ENCODE data around the gene ESPNL. TPM values are rescaled to one million over a fixed set of nuclear protein-coding genes. Genes with fewer than 3 reads are reported as not detected.

The ESPNL gene
- total RNA-seq, 2 donors from 2014 or later = 0.15 to 0.86 TPM

DNA sequence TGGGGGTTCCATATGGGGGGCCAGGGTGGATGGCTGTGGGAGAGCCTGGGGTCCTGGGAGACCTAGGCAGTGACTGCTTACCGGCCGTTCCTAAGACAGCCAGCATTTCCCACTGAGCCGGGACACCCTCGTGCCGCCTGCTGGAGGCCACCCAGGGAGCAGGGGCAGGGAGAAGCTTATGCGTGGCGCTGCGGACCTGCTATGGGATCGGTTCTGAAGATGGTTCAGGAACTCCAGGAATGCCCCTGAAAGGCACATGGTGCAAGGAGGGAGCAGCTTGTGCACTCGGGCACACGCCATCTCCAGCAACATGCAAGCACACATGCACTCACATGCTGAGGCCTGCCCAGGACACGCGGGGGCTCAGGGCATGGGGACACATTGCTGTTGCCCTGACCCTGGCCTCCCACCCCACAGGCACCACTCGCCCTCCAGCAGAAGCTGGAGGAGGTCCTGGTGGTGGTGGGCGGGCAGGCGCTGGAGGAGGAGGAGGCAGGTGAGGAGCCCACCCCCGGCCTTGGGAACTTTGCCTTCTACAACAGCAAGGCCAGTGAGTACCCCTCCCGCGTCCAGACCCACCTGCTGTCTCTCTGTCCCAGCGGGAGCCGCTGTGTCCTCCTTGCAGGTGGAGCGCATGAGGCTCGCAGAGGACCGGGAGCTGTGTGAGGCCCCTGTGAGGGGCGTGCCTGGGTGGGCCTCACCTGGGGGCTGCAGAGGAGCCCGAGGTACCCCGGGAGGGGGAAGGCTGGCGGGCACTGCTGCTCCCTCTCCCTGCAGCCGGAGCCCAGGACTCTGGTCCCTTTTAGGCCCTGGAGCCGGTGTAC lies 42.5 kb downstream of the ESPNL start:
- Histone ChIP-seq H3K27ac (ENCODE audit: low read depth, low read length) (no peak overlapping the region), H3K36me3 (ENCODE audit: control insufficient read depth, insufficient read depth, low read length) (no peaks in the 10 kb centered on the region), H3K4me3 (ENCODE audit: low read length) (no peak overlapping the region), H3K9ac (ENCODE audit: extremely low read depth, low read length, poor library complexity, severe bottlenecking) (no peak overlapping the region), H3K4me1 (ENCODE audit: control insufficient read depth, insufficient read depth, low read length) (no peaks in the 10 kb centered on the region), H3K9me3 (ENCODE audit: control insufficient read depth, low read length) (no peaks in the 10 kb centered on the region), H3K27me3 (ENCODE audit: control insufficient read depth, insufficient read depth, low read length, poor library complexity, severe bottlenecking) (no peaks in the 10 kb centered on the region)
- H3K27me3 Mint-ChIP-seq (ENCODE audit: insufficient read depth) = no peaks in the 10 kb centered on the region
- no peak overlapping the region for H3K4me3 Mint-ChIP-seq
- no peaks in the 10 kb centered on the region for H3K9me3 Mint-ChIP-seq
- no peak overlapping the region for H3K27ac Mint-ChIP-seq
- WGBS, 2 experiments (ENCODE audit: insufficient coverage in 1 of 2, insufficient read length in 1 of 2) = 89 to 90% methylated on average over 16 to 30 of the region's 30 CpGs
- H3K36me3 Mint-ChIP-seq (ENCODE audit: low read depth) = no peaks in the 10 kb centered on the region
- no peaks in the 10 kb centered on the region for H3K4me1 Mint-ChIP-seq
- TF ChIP-seq, protein P1, sequence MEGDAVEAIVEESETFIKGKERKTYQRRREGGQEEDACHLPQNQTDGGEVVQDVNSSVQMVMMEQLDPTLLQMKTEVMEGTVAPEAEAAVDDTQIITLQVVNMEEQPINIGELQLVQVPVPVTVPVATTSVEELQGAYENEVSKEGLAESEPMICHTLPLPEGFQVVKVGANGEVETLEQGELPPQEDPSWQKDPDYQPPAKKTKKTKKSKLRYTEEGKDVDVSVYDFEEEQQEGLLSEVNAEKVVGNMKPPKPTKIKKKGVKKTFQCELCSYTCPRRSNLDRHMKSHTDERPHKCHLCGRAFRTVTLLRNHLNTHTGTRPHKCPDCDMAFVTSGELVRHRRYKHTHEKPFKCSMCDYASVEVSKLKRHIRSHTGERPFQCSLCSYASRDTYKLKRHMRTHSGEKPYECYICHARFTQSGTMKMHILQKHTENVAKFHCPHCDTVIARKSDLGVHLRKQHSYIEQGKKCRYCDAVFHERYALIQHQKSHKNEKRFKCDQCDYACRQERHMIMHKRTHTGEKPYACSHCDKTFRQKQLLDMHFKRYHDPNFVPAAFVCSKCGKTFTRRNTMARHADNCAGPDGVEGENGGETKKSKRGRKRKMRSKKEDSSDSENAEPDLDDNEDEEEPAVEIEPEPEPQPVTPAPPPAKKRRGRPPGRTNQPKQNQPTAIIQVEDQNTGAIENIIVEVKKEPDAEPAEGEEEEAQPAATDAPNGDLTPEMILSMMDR (conservative IDR thresholded peaks at IDR 0.05) = no peak
- no peak for DNase-seq

DNA sequence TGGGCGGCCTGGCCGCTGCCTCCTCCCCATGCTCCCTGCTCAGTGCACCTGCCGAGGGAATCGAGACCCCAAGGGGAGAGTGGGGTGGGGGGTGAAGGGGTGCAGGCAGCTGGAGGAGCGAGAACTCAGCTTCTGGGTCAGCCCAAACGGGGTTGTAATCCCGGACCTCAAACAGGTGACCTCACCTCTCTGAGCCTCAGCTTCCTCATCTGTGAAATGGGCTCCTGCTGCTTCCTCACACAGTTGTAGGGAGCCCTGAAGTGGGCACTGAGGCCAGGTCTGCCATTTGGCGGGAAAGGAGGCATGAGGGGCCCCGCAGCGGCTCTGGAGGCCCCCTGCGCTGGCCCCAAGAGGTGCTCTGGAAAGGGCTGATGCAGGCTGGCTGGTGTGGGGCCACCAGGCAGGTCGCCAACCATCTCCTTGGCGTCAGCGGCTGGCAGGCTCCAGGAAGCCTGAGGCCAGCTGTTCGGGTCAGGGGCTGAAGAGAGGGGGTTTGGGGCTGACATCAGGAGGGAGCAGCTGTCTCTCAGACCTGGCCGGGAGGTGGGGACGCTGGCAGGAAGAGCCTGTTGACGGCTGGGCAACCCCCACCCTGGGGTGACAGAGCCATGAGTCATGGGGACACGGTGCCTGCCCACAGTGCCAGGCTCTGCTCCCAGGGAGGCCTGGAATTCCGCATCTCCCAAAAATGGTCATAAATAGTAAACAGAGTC lies 43.3 kb downstream of the ESPNL start:
- TF ChIP-seq, protein P1 (conservative IDR thresholded peaks at IDR 0.05) = no peak
- Mint-ChIP-seq H3K27ac (no peak overlapping the region), H3K4me3 (no peak overlapping the region), H3K4me1 (no peaks in the 10 kb centered on the region), H3K36me3 (ENCODE audit: low read depth) (no peaks in the 10 kb centered on the region), H3K9me3 (no peaks in the 10 kb centered on the region), H3K27me3 (ENCODE audit: insufficient read depth) (no peaks in the 10 kb centered on the region)
- Histone ChIP-seq H3K27me3 (ENCODE audit: control insufficient read depth, insufficient read depth, low read length, poor library complexity, severe bottlenecking) (no peaks in the 10 kb centered on the region), H3K9ac (ENCODE audit: extremely low read depth, low read length, poor library complexity, severe bottlenecking) (no peak overlapping the region), H3K4me3 (ENCODE audit: low read length) (no peak overlapping the region), H3K4me1 (ENCODE audit: control insufficient read depth, insufficient read depth, low read length) (no peaks in the 10 kb centered on the region), H3K9me3 (ENCODE audit: control insufficient read depth, low read length) (no peaks in the 10 kb centered on the region), H3K36me3 (ENCODE audit: control insufficient read depth, insufficient read depth, low read length) (no peaks in the 10 kb centered on the region), H3K27ac (ENCODE audit: low read depth, low read length) (no peak overlapping the region)
- WGBS, 2 experiments (ENCODE audit: insufficient coverage in 1 of 2, insufficient read length in 1 of 2) = 89 to 96% methylated on average over 11 to 20 of the region's 20 CpGs
- DNase-seq = no peak

GRCh38 chr2:238144262-238144661 lies 44.1 kb downstream of the ESPNL start:
- Histone ChIP-seq H3K9me3 (ENCODE audit: control insufficient read depth, low read length) (no peaks in the 10 kb centered on the region), H3K27ac (ENCODE audit: low read depth, low read length) (no peak overlapping the region), H3K4me3 (ENCODE audit: low read length) (no peak overlapping the region), H3K36me3 (ENCODE audit: control insufficient read depth, insufficient read depth, low read length) (no peaks in the 10 kb centered on the region), H3K27me3 (ENCODE audit: control insufficient read depth, insufficient read depth, low read length, poor library complexity, severe bottlenecking) (no peaks in the 10 kb centered on the region), H3K9ac (ENCODE audit: extremely low read depth, low read length, poor library complexity, severe bottlenecking) (no peak overlapping the region), H3K4me1 (ENCODE audit: control insufficient read depth, insufficient read depth, low read length) (no peaks in the 10 kb centered on the region)
- H3K9me3 Mint-ChIP-seq = no peaks in the 10 kb centered on the region
- WGBS, 2 experiments (ENCODE audit: insufficient coverage in 1 of 2, insufficient read length in 1 of 2) = 92% methylated on average over 5 of the region's 5 CpGs; no CpG with 5 or more reads in 1 of the 2 experiments
- H3K36me3 Mint-ChIP-seq (ENCODE audit: low read depth) = no peaks in the 10 kb centered on the region
- H3K27ac Mint-ChIP-seq = no peak overlapping the region
- H3K27me3 Mint-ChIP-seq (ENCODE audit: insufficient read depth) = no peaks in the 10 kb centered on the region
- DNase-seq = no peak
- H3K4me3 Mint-ChIP-seq = no peak overlapping the region
- TF ChIP-seq, protein P1 (conservative IDR thresholded peaks at IDR 0.05) = no peak
- no peaks in the 10 kb centered on the region for H3K4me1 Mint-ChIP-seq

All from endodermal cell (in vitro differentiated cells).